Large intestine (tissue), 12 donors: ENCODE data around the gene DPH1. TPM values are rescaled to one million over a fixed set of nuclear protein-coding genes. Genes with fewer than 3 reads are reported as not detected.
"Not testable (repeated sequence)": the region's sequence is repeated elsewhere in the genome, so short reads cannot be mapped to it uniquely, and the experiment has no call there.

ENCODE experiments used
- DNase-seq, 2 donors: peaks; one replicate each; pipeline versions ENCODE4 v3.0.0 to v3.0.0-alpha.2; 2013
- H3K27ac ChIP-seq: one replicate; pipeline ENCODE4 v1.5.1; 2013; ENCODE audit warnings: low read length
- H3K27me3 ChIP-seq: 2 replicates; pipeline ENCODE4 v1.6.1; 2013; ENCODE audit warnings: low read length; ENCODE audit not compliant: control insufficient read depth, insufficient read depth
- H3K36me3 ChIP-seq: 2 replicates; pipeline ENCODE4 v1.6.1; 2013; ENCODE audit warnings: low read length; ENCODE audit not compliant: control insufficient read depth, insufficient read depth
- H3K4me1 ChIP-seq: one replicate; pipeline ENCODE4 v1.6.1; 2013; ENCODE audit warnings: low read length; ENCODE audit not compliant: control insufficient read depth, insufficient read depth
- H3K4me3 ChIP-seq: one replicate; pipeline ENCODE4 v1.5.1; 2013; ENCODE audit warnings: low read length
- H3K9me3 ChIP-seq: one replicate; pipeline ENCODE4 v1.6.1; 2013; ENCODE audit warnings: mild to moderate bottlenecking, low read depth, low read length, moderate library complexity; ENCODE audit not compliant: control insufficient read depth
- WGBS: methylation state at CpG from one replicate; pipeline ENCODE4 v1.1.5; 2013; ENCODE audit warnings: low lambda C conversion rate; ENCODE audit not compliant: insufficient coverage; 5-methylcytosine and 5-hydroxymethylcytosine counted together
- long read RNA-seq, 11 donors: transcript quantifications; one replicate each; lab custom pipeline, GENCODE V29; 2026
- polyA plus RNA-seq: library from polyadenylated mRNA; unstranded; fragments of 120-200 nt; gene quantifications from one replicate; pipeline ENCODE4 v1.2.1, GENCODE V29; 2013

DPH1 gene
- 40.4 TPM for polyA plus RNA-seq
- long read RNA-seq, donor 1, partial matches to known transcripts, result 0 of 12 reads
- long read RNA-seq, donor 1, other reads (novel, unspliced or antisense), result 0 of 12 reads
- long read RNA-seq, donor 2, partial matches to known transcripts, result 0 of 9 reads
- long read RNA-seq, donor 2, other reads (novel, unspliced or antisense), result 0 of 9 reads
- long read RNA-seq, donor 3, result 0 reads
- long read RNA-seq, donor 4, result 0 reads
- long read RNA-seq, donor 5, partial matches to known transcripts, result 0 of 5 reads
- long read RNA-seq, donor 5, other reads (novel, unspliced or antisense), result 0 of 5 reads
- long read RNA-seq, donor 6, partial matches to known transcripts, result 0 of 2 reads
- long read RNA-seq, donor 6, other reads (novel, unspliced or antisense), result 0 of 2 reads
- long read RNA-seq, donor 7, partial matches to known transcripts, result 7 of 8 reads
- long read RNA-seq, donor 7, other reads (novel, unspliced or antisense), result 0 of 8 reads
- long read RNA-seq, donor 8, partial matches to known transcripts, result 0 of 9 reads
- long read RNA-seq, donor 8, other reads (novel, unspliced or antisense), result 0 of 9 reads
- long read RNA-seq, donor 9, partial matches to known transcripts, result 0 of 9 reads
- long read RNA-seq, donor 9, other reads (novel, unspliced or antisense), result 0 of 9 reads
- long read RNA-seq, donor 10, partial matches to known transcripts, result 35 of 40 reads
- long read RNA-seq, donor 10, other reads (novel, unspliced or antisense), result 0 of 40 reads
- long read RNA-seq, donor 11, partial matches to known transcripts, result 16 of 22 reads
- long read RNA-seq, donor 11, other reads (novel, unspliced or antisense), result 0 of 22 reads

- Histone ChIP-seq H3K4me1 (peaks cover 17% of the 10 kb centered on the region), H3K27ac (peak within 1 kb of the TSS; percentile 31), H3K36me3 (peaks cover 12% of the 10 kb centered on the region), H3K9me3 (peaks cover 3% of the 10 kb centered on the region), H3K27me3 (peaks cover 41% of the 10 kb centered on the region), H3K4me3 (peak within 1 kb of the TSS; percentile 97)
- WGBS, result no CpG with 5 or more reads among the region's 59 CpGs
- peak; percentile 73 to 83 for DNase-seq
These were observed at the start of gene DPH1 for GRCh38 chr17:2029911-2030778. DPH1 (plus strand) TSS chr17:2030153; CDS start chr17:2030170, 17 bp downstream.

GRCh38 chr17:1980665-1981250 is 49.2 kb upstream of the DPH1 start:
- peaks cover 3% of the 10 kb centered on the region for H3K9me3 ChIP-seq
- DNase-seq, result no peak
- peaks cover 34% of the 10 kb centered on the region for H3K27me3 ChIP-seq
- WGBS, result no CpG with 5 or more reads among the region's 8 CpGs
- no peak overlapping the region for H3K27ac ChIP-seq
- no peaks in the 10 kb centered on the region for H3K36me3 ChIP-seq
- no peak overlapping the region for H3K4me3 ChIP-seq
- H3K4me1 ChIP-seq, result no peaks in the 10 kb centered on the region

GRCh38 chr17:1982793-1983366 is 47.1 kb upstream of the DPH1 start:
- peaks cover 13% of the 10 kb centered on the region for H3K27me3 ChIP-seq
- not testable (repeated sequence) for H3K4me3 ChIP-seq, DNase-seq, H3K36me3 ChIP-seq, H3K9me3 ChIP-seq, H3K4me1 ChIP-seq, H3K27ac ChIP-seq
- no CpG with 5 or more reads among the region's 13 CpGs for WGBS

GRCh38 chr17:1985093-1985492 is 44.9 kb upstream of the DPH1 start:
- no peak overlapping the region for H3K4me3 ChIP-seq
- DNase-seq, result no peak
- H3K36me3 ChIP-seq, result no peaks in the 10 kb centered on the region
- H3K27ac ChIP-seq, result no peak overlapping the region
- H3K4me1 ChIP-seq, result peaks cover 7% of the 10 kb centered on the region
- no peaks in the 10 kb centered on the region for H3K9me3 ChIP-seq
- peaks cover 3% of the 10 kb centered on the region for H3K27me3 ChIP-seq
- WGBS, result no CpG with 5 or more reads among the region's 4 CpGs

- no CpG with 5 or more reads among the region's 4 CpGs for WGBS
These were observed 44.3 kb upstream of the DPH1 start for GRCh38 chr17:1985686-1986085.

GRCh38 chr17:1986783-1987451 is 43.0 kb upstream of the DPH1 start:
- H3K4me1 ChIP-seq, result peaks cover 7% of the 10 kb centered on the region
- no peaks in the 10 kb centered on the region for H3K9me3 ChIP-seq
- no peak for DNase-seq
- peaks cover 7% of the 10 kb centered on the region for H3K27me3 ChIP-seq
- WGBS, result no CpG with 5 or more reads among the region's 18 CpGs
- H3K4me3 ChIP-seq, result no peak overlapping the region
- H3K27ac ChIP-seq, result no peak overlapping the region
- H3K36me3 ChIP-seq, result no peaks in the 10 kb centered on the region

More at GRCh38 chr17:1985686-1986085, 44.3 kb upstream of the DPH1 start:
- Histone ChIP-seq H3K9me3 (no peaks in the 10 kb centered on the region), H3K27me3 (peaks cover 3% of the 10 kb centered on the region), H3K4me1 (peaks cover 7% of the 10 kb centered on the region), H3K4me3 (no peak overlapping the region), H3K36me3 (no peaks in the 10 kb centered on the region), H3K27ac (no peak overlapping the region)
- no peak for DNase-seq

- 100% methylated on average over 4 of the region's 10 CpGs for WGBS
- Histone ChIP-seq H3K9me3 (no peaks in the 10 kb centered on the region), H3K27ac (no peak overlapping the region)
These were observed 40.8 kb upstream of the DPH1 start for GRCh38 chr17:1989135-1989534.

GRCh38 chr17:1992541-1992940 is 37.4 kb upstream of the DPH1 start:
- Histone ChIP-seq H3K4me3 (no peak overlapping the region), H3K9me3 (no peaks in the 10 kb centered on the region), H3K36me3 (no peaks in the 10 kb centered on the region), H3K27me3 (peaks cover 3% of the 10 kb centered on the region), H3K4me1 (peaks cover 25% of the 10 kb centered on the region), H3K27ac (no peak overlapping the region)
- no CpG with 5 or more reads among the region's 10 CpGs for WGBS
- no peak for DNase-seq

More at GRCh38 chr17:1989135-1989534, 40.8 kb upstream of the DPH1 start:
- Histone ChIP-seq H3K4me1 (peaks cover 7% of the 10 kb centered on the region), H3K27me3 (peaks cover 3% of the 10 kb centered on the region), H3K4me3 (no peak overlapping the region), H3K36me3 (no peaks in the 10 kb centered on the region)
- DNase-seq, result no peak

GRCh38 chr17:1994707-1995106 is 35.2 kb upstream of the DPH1 start:
- no peaks in the 10 kb centered on the region for H3K9me3 ChIP-seq
- no peak for DNase-seq
- WGBS, result no CpG with 5 or more reads among the region's 4 CpGs
- H3K4me3 ChIP-seq, result no peak overlapping the region
- peaks cover 3% of the 10 kb centered on the region for H3K27me3 ChIP-seq
- H3K27ac ChIP-seq, result peak overlapping the region; percentile 81
- no peaks in the 10 kb centered on the region for H3K36me3 ChIP-seq
- peaks cover 37% of the 10 kb centered on the region for H3K4me1 ChIP-seq
